Uterus (tissue), 4 donors: Measurements from ENCODE around the gene TIA1. TPM values are rescaled to one million over a fixed set of nuclear protein-coding genes. Genes with fewer than 3 reads are reported as not detected.
A peak's percentile ranks its signal among the peaks of the same experiment; 100 is the strongest.

Source experiments
- DNase-seq, 2 donors: peaks; one replicate each; pipeline ENCODE4 v3.0.0-alpha.2; 2019 to 2020
- H3K27ac ChIP-seq, 2 donors: fragments of 200-600 bp; sonication (generic); 1 replicate in 1 of 2; 2 replicates in 1 of 2; pipeline ENCODE4 v1.5.1; 2016 to 2018
- H3K27me3 ChIP-seq, 2 donors: fragments of 200-600 bp; sonication (generic); one replicate each; pipeline ENCODE4 v1.5.1; 2018 to 2019; ENCODE audit warnings: control low read depth in 1 of 2
- H3K36me3 ChIP-seq, 2 donors: fragments of 200-600 bp; sonication (generic); one replicate each; pipeline ENCODE4 v1.5.1; 2019; ENCODE audit warnings: control low read depth in 1 of 2
- H3K4me1 ChIP-seq, 2 donors: fragments of 200-600 bp; sonication (generic); one replicate each; pipeline ENCODE4 v1.5.1; 2018 to 2019; ENCODE audit warnings: control low read depth in 1 of 2
- H3K4me3 ChIP-seq, 2 donors: fragments of 200-600 bp; sonication (generic); 1 replicate in 1 of 2; 2 replicates in 1 of 2; pipeline ENCODE4 v1.5.1; 2018 to 2019; ENCODE audit warnings: mild to moderate bottlenecking in 1 of 2
- H3K9me3 ChIP-seq, 2 donors: fragments of 200-600 bp; sonication (generic); one replicate each; pipeline ENCODE4 v1.5.1; 2019; ENCODE audit warnings: control low read depth in 1 of 2
- POLR2A ChIP-seq, 2 donors: fragments of 450-650 bp; IDR thresholded peaks; one replicate each; pipeline ENCODE4 v1.6.1; 2016; ENCODE audit warnings: antibody characterized with exemption in 2 of 2, mild to moderate bottlenecking in 1 of 2, moderate library complexity in 1 of 2
- intact Hi-C: fragments of 100-400 bp; cut with DNase I; formaldehyde crosslinking; loops from one replicate; pipeline ENCODE4 v1.15.1; 2023; ENCODE audit warnings: low total_unique reads
- total RNA-seq, 4 donors: library from RNA; depleted of rRNA in 3 of 4; stranded (reverse); fragments of >200 nt in 3 of 4; gene quantifications; one replicate each; pipeline versions ENCODE4 v1.1.0 to v1.2.4, GENCODE V29; 2014 to 2023
- TF ChIP-seq, protein P1 (sequence below), 4 experiments: fragments of 200-600 bp in 2 of 4; fragments of 450-650 bp in 2 of 4; sonication (generic) in 2 of 4; IDR thresholded peaks; one replicate each; pipeline ENCODE4 v1.5.1; 2016 to 2019; ENCODE audit warnings: antibody characterized with exemption in 4 of 4, mild to moderate bottlenecking in 2 of 4, moderate library complexity in 1 of 4
- donor health status: DM: yes; HTN: yes; CAD: no.

The TIA1 gene
- total RNA-seq, 4 donors from 2014 or later, result 86.8 to 514 (median 151) TPM

DNA sequence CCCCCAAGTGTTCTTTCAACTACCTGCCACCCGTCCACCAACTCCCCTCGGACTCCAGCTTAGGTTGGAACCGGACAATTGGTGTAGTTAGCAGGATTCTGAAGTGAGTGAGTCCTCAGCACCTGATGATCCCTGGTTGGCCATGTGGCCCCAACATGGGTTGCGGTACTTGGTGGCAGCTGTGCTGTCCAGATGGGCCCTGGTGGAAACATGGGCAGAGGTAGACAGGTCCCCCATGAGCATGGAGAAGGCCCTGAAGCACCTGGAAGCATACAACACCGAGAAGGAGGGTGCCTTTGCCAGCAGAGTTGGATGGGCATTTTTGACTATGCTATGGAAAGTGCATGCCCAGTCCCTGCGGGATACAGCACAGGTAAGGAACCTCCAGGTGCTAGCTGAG is 46.6 kb downstream of the TIA1 start:
- H3K27me3 ChIP-seq, result no peaks in the 10 kb centered on the region
- no peak for TF ChIP-seq POLR2A (IDR thresholded peaks at IDR 0.05)
- TF ChIP-seq, protein P1, sequence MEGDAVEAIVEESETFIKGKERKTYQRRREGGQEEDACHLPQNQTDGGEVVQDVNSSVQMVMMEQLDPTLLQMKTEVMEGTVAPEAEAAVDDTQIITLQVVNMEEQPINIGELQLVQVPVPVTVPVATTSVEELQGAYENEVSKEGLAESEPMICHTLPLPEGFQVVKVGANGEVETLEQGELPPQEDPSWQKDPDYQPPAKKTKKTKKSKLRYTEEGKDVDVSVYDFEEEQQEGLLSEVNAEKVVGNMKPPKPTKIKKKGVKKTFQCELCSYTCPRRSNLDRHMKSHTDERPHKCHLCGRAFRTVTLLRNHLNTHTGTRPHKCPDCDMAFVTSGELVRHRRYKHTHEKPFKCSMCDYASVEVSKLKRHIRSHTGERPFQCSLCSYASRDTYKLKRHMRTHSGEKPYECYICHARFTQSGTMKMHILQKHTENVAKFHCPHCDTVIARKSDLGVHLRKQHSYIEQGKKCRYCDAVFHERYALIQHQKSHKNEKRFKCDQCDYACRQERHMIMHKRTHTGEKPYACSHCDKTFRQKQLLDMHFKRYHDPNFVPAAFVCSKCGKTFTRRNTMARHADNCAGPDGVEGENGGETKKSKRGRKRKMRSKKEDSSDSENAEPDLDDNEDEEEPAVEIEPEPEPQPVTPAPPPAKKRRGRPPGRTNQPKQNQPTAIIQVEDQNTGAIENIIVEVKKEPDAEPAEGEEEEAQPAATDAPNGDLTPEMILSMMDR (IDR thresholded peaks at IDR 0.05), result no peak
- no peak for DNase-seq
- no peak overlapping the region for H3K27ac ChIP-seq
- H3K4me3 ChIP-seq, result no peak overlapping the region
- H3K36me3 ChIP-seq, result no peaks in the 10 kb centered on the region
- intact Hi-C loops, result no loop called here
- no peaks in the 10 kb centered on the region for H3K4me1 ChIP-seq
- H3K9me3 ChIP-seq, result no peaks in the 10 kb centered on the region

DNA sequence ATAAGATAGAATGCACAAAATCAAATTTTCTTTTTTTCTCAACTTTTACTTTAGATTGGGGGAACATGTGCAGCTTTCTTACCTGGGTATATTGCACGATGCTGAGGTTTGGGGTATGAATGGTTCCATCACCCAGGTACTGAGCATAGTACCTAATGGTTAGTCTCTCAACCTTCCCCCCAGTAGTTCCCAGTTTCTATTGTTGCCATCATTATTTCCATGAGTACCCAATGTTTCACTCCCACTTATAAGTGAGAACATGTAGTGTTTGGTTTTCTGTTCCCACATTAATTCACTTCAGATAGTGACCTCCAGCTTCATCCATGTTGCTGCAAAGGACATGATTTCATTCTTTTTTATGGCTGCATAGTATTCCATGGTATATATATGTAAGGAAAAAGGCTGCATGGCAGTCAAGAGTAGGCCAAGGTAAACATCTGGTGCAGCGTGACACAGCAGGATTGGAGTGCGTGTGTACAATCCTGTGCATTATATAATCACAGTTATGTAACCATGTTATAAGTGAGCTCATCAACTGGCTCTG is 47.1 kb downstream of the TIA1 start:
- H3K36me3 ChIP-seq, result no peaks in the 10 kb centered on the region
- DNase-seq, result no peak
- H3K9me3 ChIP-seq, result no peaks in the 10 kb centered on the region
- no peak overlapping the region for H3K27ac ChIP-seq
- intact Hi-C loops, result no loop called here
- H3K27me3 ChIP-seq, result no peaks in the 10 kb centered on the region
- TF ChIP-seq POLR2A (IDR thresholded peaks at IDR 0.05), result no peak
- TF ChIP-seq, protein P1 (IDR thresholded peaks at IDR 0.05), result no peak
- H3K4me3 ChIP-seq, result no peak overlapping the region
- H3K4me1 ChIP-seq, result no peaks in the 10 kb centered on the region

DNA sequence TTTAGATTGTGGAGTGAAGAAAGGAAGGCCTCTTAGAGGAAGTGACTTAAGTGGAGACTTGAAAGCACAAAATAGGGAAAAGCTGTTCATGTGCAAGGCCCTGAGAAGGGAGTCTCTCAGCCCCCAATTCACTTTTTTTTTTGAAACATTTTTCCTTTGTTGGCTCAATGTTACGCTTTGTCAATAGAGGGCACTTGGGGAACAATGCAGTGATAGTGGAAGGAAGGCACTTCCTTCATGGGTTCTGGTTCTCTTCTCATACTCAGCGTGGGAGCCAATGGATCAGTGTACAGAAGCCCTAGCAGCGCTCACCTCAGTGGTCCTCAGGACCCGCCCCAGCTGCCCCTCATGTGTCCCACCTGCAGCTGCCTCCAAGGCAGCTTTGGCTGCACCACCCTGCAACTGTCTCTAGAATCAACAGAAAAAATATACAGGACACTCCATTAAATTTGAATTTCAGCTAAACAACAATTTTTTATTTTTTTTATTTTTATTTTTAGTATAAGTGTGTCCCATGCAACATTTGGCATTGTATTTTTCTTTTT is 49.0 kb downstream of the TIA1 start:
- TF ChIP-seq, protein P1 (IDR thresholded peaks at IDR 0.05), result no peak
- TF ChIP-seq POLR2A (IDR thresholded peaks at IDR 0.05), result no peak
- Histone ChIP-seq H3K27ac (no peak overlapping the region), H3K4me3 (no peak overlapping the region), H3K27me3 (no peaks in the 10 kb centered on the region), H3K4me1 (no peaks in the 10 kb centered on the region), H3K9me3 (no peaks in the 10 kb centered on the region), H3K36me3 (no peaks in the 10 kb centered on the region)
- no peak for DNase-seq
- intact Hi-C loops, result no loop called here

DNA sequence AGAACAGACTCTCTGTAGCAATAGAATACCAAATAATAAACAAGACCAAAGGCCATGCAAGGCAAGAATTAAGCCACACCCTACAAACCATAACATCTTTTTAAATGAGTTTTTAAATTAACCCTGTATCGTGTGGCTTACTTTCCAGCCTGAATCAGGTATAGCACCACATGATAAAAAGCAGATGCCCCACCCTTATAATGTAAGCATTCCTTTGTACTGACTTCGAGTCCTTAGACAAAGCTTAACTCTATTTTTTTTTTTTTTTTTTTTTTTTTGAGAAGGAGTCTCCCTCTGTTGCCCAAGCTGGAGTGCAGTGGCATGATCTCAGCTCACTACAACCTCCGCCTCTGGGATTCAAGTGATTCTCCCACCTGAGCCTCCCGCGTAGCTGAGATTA is 55.9 kb downstream of the TIA1 start:
- DNase-seq, result no peak
- H3K9me3 ChIP-seq, result no peaks in the 10 kb centered on the region

DNA sequence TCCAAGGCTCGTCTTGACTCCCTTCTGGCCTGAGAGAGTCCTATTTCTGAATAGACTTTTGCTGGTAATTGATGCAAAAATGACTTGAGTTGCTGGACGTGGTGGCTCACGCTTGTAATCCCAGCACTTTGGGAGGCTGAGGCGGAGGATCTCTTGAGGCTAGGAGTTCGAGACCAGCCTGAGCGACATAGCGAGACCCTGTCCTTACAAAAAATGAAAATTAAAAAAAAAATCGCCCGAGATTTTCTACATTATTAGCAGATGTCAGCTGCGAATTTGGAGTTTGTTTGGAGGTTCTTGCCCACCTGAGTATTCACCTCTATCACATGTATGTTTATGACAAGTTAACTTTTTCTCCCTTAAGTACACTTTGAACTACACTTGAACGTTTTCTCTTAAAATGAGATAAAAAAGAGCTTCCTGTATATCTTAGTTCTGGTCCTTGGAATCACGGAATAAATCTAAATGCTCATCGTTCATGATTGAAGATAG is 57.1 kb downstream of the TIA1 start:
- H3K4me3 ChIP-seq, result peak overlapping the region in 1 of 2 donors; percentile 88
- no peaks in the 10 kb centered on the region for H3K9me3 ChIP-seq
- TF ChIP-seq, protein P1 (IDR thresholded peaks at IDR 0.05), result no peak
- H3K4me1 ChIP-seq, result no peaks in the 10 kb centered on the region
- no peaks in the 10 kb centered on the region for H3K36me3 ChIP-seq
- no peak for DNase-seq
- peak overlapping the region; percentile 97 to 99 for H3K27ac ChIP-seq
- no peaks in the 10 kb centered on the region for H3K27me3 ChIP-seq
- intact Hi-C loops, result loop anchor here (5.0 kb wide), 1 partner anchor 56 kb away; the partner anchor contains the start of gene TIA1

More for the DNA sequence above, 55.9 kb downstream of the TIA1 start:
- intact Hi-C loops, result loop anchor here (5.0 kb wide), 1 partner anchor 55 kb away; the partner anchor contains the start of gene TIA1
- Histone ChIP-seq H3K27me3 (no peaks in the 10 kb centered on the region), H3K27ac (no peak overlapping the region), H3K4me1 (no peaks in the 10 kb centered on the region), H3K4me3 (no peak overlapping the region), H3K36me3 (no peaks in the 10 kb centered on the region)
- TF ChIP-seq, protein P1 (IDR thresholded peaks at IDR 0.05), result no peak
